NT2/D1 (cell line): ENCODE data around the gene PLCG2.

ENCODE experiments used
- SUZ12 ChIP-seq: IDR thresholded peaks from 2 replicates; pipeline ENCODE4 v1.6.1; 2011; ENCODE audit not compliant: insufficient read length, insufficient read depth; ENCODE audit errors: extremely low read depth
- YY1 ChIP-seq: IDR thresholded peaks from 2 replicates; pipeline ENCODE4 v1.6.1; 2011; ENCODE audit not compliant: insufficient read length, insufficient read depth

DNA sequence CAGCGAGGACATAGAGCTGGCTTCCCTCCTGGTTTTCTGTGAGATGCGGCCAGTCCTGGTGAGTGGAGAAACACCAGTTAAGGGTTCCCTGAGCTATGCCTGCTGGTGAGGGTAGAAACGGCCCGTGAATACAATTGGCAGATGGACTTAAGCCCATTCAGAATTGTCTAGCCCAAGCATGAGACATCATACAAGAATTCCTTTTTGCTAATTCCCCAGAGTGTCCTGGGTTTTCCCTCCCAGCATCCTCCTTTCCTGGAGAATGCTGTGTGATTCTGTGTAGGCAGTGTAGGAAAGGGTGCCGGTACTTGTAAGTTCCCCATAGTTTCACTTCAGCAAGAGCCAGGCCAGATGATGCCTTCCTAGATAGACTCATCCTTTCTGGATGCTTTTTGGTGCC is 167.1 kb downstream of the PLCG2 start:
- TF ChIP-seq YY1 (no peak), SUZ12 (no peak)
